Fibroblast of skin of left biceps (primary cell): ENCODE measurements around the gene DNAI1.

Experiments used
- DNase-seq, 2 experiments: peaks; one replicate each; pipeline ENCODE4 v3.0.0-alpha.2; 2013; ENCODE audit warnings: low read depth in 2 of 2

DNAI1 gene

GRCh38 chr9:34490360-34490759 lies 31.8 kb downstream of the DNAI1 start:
- DNase-seq = no peak

GRCh38 chr9:34490760-34491159 lies 32.2 kb downstream of the DNAI1 start:
- DNase-seq = no peak

DNA sequence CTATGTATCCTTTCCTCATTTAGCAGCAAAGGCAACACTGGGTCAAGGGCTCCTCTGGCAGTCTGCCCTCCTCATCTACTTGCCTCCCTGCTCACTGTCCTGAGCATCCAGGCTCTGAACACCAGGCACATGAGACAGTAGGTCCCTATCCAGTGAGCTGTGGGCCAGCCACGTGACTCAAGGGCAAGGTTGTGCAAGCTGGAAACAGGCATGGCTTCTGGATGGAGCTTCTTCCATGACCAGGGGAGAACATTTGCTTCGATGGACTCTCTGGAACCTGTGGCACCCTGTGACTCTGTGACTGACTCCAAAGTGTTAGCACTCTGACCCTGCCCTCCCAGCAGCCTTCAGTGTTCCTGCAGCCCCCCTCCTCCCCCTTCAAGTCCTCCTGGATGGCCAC lies 33.0 kb downstream of the DNAI1 start:
- no peak for DNase-seq

DNA sequence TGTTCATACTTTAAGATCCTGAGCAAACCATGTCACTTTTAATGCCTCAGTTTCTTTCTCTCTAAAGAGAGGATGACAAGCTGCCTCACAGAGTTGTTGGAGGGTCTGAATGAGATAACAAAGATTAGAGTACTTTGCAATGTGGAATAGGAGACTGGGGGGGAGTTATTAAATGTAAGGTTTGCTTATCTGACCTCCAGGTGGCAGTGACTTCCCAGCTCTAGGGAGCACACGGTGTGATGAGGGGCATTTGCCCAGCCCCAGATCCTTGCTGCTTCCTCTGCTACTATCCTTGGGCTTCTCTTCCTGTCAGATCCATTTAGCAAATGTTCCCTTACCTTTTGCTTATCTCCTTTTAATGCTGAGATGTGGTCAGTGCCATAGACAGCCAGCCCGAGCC lies 33.4 kb downstream of the DNAI1 start:
- DNase-seq = no peak

DNA sequence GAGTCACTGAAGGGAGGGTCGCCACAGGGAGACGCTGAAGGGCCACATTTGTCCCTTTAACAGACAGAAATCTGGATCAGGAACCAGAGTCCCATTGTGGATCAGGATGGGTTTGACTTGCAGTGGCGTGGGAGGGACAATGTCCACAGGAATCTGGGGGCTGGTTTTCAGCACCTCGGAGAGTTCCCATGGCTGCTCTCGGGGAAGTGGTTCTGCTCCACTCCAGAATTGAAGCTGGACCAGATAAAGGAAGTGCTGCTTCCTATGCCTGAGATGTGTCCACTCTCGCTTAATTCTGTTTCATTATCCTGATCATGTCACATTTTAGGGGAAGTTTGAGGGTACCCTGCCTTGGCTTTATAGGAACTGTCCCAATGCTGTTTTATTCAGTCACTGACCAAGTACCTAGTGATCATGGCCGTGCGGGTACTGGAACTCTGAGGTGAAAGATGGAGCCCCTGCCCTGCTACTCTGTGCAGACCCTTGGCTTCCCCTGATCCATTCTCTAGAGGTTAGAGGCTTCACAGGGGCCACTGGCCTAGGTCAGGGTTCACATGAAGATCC lies 35.4 kb downstream of the DNAI1 start:
- DNase-seq = no peak

GRCh38 chr9:34496149-34496712 lies 37.6 kb downstream of the DNAI1 start:
- DNase-seq = no peak

GRCh38 chr9:34498553-34498952 lies 39.9 kb downstream of the DNAI1 start:
- DNase-seq = no peak

DNA sequence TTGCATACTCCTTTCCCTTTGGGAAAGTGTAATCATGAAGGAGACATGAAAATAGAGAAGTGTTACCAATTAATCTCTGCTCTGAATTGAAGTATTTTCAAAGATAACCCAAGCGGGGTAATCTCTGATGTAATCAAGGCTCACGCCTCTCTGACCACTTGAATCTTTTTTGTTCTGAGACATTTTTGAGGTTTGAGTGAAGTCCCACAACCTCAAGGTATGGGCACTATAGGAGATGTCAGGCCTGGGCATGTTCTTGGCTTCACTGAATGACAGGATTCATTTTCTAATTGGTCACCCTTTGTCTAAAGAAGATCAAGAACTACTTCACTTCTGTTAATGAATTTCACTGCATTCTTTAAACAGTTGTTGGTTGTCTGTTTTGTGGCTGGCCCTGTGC lies 40.5 kb downstream of the DNAI1 start:
- DNase-seq = no peak

DNA sequence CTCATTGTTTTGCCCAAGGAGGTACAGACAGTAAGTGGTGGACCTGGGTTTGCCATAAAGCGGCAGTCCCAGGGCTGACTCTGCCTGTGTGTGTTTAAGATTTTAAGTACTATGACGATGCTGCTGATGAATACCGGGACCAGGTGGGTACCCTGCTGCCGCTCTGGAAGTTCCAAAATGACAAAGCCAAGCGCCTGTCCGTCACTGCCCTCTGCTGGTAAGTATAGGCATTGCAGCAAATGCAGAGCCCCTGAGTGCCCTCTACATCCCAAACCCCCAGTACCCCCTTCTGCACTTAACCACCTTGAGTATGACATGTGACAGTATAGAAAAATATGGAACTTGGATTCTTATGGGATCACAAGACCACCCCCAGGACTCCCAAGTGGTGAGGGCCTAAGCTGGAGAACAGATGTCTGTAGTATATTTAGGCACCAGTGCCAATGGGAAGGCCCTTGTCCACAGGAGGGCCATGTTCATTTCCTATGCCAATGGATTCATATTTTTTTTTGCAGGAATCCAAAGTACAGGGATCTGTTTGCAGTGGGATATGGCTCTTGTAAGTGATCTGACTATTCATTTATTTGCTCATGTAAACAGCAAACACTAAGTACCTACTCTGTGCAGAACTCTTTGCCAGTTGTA lies 42.1 kb downstream of the DNAI1 start:
- DNase-seq = no peak

DNA sequence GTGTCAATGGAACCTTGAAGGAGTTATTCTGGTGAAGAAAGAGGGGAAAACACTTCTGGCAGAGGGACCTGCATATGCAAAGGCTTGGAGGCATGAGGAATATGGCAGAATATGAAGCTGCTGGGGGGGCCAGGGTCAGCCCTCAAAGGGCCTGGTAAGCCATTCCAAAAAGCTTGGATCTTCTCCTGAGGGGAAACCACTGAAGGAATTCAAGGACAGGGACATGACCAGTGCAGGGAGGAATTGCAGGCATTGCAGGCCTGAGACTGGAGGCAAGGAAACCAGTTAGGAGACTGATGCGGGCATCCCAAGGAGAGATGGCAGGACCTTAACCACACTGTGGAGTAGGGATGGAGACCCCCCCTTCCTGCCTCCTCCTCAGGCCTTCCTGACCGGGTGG lies 42.8 kb downstream of the DNAI1 start:
- DNase-seq = no peak

DNA sequence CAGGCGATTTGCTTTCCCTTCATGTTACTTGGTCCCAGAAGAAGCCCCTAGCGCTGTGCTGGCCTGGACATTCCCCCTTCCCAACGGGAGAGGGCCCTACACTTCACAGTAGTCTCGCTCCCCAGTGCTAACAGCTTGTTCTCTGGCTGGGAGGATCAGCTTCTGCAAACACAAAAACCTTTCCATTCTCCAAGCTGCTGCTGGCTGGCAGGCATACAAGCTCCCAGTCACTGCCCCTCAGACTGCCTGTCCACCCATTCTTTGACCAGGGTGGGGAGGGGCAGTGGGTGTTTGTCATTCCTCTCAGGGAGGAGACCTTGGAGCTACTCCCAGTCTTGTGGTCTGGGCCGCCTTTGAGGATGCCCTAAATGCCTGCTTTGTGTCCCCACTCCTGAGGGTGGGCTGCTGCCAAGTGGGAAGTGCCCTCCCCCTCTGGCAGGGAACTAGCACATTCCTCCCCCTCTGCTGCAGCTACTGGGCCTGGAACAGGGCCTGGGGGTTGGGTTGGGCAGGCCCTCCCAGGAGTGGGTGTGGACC lies 43.4 kb downstream of the DNAI1 start:
- no peak for DNase-seq

DNA sequence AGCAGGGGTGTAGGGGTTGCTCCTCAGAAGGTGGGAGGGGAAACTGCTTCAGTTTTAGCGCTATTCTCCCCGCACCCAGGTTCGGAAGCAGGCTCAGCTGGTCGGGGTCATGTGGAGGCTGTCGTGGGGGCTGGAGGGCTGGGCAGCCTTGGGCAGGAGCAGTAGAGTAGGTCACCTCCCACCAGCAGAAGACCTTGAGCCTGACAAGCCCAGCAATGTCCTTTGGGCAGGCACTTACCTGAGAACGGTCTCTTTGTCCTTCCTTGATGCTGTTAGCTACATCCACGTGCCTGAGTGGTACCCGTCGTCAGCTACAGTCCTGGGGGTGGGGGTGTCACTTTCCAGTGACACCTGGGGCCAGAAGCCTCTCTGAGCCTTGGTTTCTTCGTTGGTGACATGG lies 43.9 kb downstream of the DNAI1 start:
- DNase-seq = no peak

DNA sequence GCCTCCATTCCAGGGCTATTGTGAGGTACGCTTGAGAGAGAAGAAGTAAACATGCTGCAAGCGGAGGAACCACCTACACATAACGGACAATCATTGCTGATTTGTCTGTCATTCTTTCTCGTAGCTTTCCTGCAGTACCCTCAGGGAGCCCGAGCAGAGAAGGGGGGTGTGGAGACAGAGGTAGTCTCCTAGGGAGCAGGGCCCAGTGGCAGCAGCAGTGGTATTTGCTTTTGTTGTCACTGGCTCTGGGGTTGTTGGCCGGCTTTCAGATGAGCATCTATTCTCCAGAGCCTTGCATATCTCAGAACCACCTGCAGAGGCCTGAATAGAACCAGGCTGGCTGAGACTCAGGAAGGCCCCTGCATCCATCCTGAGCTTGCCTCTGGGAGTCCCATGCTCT lies 44.3 kb downstream of the DNAI1 start:
- no peak for DNase-seq

DNA sequence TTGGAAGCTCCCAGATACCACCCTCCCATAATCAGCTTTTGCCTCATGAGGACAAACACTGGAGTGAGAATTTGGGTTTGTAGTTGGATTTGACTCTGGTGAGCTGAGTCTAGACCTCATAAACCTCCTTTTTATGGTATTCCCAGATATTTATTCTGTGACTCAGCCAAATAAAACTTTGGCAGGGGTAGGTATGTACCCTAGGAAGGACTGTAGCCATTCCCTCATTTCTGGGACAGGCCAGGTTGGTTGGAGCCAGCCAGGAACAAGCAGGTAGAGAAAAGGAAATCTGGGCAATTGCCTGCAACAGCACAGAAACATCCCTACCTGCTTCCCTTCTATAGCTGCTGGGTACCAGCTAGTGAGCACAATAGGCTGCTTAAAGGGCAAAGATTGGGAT lies 44.8 kb downstream of the DNAI1 start:
- DNase-seq = no peak

DNA sequence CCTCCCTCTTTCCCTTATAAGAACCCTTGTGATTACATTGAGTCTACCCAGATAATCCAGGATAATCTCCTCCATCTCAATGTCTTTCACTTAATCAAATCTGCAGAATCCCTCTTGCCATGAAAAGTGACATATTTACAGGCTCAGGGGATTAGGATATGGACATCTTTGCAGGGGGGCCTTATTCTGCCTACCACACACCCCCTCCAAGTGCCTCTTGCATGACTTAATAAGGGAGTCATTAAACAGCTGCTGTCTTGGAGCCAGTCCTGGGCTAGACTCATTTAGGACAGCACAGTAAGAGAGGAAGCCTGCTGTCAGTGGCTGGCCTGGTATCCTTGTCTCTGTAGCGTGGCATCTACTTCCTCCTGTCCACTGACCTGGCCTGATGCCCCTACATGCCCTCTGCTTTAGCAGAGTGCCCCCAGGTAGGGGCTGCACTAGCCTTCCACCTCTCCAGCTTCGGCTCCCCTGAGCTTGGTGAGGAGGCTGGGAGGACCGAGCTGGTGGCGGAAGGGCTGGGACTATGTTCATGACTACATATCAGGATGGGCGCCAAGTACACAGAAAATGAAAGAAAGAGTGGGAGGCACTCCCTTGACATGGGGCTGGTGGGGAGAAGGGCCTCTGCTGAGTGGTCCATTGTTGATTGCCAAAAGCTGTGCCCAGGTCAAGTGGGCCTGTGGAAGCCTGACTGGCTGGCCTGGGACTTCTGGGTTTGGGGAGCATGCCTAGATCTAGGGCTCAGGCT lies 46.9 kb downstream of the DNAI1 start:
- DNase-seq = no peak

GRCh38 chr9:34506623-34507022 lies 48.0 kb downstream of the DNAI1 start:
- DNase-seq = no peak

- DNase-seq = no peak
Measured at GRCh38 chr9:34507556-34507955, 49.0 kb downstream of the DNAI1 start.

DNA sequence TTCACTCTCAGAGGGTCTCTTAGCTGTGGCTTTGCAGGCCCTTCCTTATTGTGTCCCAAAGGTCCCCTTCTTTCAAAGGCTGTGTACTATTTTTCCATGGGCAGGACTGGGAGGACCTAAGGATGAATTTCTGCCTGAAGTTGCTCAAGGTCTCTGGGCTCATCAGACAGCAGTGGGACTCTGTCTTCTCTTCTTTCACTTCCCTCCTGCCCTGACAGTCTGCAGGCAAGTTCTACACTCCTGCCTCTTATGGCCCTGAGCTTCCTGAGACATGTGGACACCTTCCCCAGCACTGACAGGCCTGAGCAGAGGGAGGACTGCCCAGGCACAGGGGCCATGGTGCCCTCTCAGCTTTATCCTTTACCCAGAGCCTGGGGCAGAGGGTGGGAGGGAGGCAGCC lies 49.4 kb downstream of the DNAI1 start:
- no peak for DNase-seq

DNA sequence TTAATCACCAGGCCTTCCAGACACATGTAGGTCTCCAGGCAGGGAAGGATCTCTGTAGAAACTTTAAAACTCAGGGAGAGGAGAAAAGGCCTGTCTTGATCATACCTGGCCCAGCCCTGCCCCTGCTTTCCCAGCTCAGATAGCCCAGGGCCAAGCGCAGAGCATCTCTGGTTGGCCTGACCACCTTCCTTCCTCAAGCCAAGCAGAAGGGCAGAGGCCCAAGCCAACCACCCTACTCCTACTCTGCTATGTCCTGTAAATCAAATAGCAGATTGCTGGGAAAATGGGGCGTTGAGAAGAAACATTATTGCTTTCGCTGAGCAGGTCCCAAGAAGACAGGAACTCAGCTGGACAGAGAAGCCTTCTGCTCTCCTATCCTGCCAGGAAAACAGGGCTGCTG lies 49.9 kb downstream of the DNAI1 start:
- no peak for DNase-seq

DNA sequence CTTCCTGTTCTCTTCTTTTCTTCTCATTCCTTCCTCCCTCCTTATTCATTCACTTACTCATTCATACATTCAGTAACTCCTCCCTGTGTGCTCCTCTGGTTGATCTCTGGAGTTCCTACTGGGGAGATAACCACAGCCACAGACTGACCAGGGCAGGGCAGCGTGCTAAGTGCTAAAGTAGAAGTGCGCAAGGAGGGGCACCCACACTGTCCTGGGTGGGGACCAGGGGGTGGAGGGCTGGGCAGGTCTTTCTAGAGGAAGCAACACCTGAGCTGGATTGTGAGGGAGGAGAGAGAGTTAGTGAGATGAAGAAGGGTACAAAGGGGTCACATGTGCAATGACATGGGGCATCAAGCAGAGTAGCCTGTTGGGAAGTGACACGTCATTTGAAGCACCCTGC lies 50.3 kb downstream of the DNAI1 start:
- no peak for DNase-seq

- no peak for DNase-seq
Measured at GRCh38 chr9:34510497-34511468, 52.2 kb downstream of the DNAI1 start.
